Fibroblast of the aortic adventitia (primary cell): ENCODE data around the gene KCNH1. TPM values are rescaled to one million over a fixed set of nuclear protein-coding genes. Genes with fewer than 3 reads are reported as not detected.

ENCODE experiments used
- DNase-seq: peaks from one replicate; pipeline ENCODE4 v3.0.0-alpha.2; 2010; ENCODE audit warnings: low read depth
- H3K4me3 ChIP-seq: 2 replicates; pipeline ENCODE4 v1.5.1; 2011; ENCODE audit warnings: low read depth, mild to moderate bottlenecking, control low read depth, low read length, moderate library complexity
- total RNA-seq: library from RNA; depleted of rRNA; stranded (reverse); fragments of >200 nt; gene quantifications from 2 replicates; pipeline ENCODE4 v1.2.3, GENCODE V29; 2012; ENCODE audit warnings: low replicate concordance
- TF ChIP-seq, protein P1 (sequence below): IDR thresholded peaks from 2 replicates; pipeline ENCODE4 v1.5.1; 2011; ENCODE audit warnings: mild to moderate bottlenecking, low read length, control low read depth, inconsistent platforms; ENCODE audit not compliant: insufficient read depth

KCNH1 gene
- total RNA-seq, 1 donor = not detected

DNA sequence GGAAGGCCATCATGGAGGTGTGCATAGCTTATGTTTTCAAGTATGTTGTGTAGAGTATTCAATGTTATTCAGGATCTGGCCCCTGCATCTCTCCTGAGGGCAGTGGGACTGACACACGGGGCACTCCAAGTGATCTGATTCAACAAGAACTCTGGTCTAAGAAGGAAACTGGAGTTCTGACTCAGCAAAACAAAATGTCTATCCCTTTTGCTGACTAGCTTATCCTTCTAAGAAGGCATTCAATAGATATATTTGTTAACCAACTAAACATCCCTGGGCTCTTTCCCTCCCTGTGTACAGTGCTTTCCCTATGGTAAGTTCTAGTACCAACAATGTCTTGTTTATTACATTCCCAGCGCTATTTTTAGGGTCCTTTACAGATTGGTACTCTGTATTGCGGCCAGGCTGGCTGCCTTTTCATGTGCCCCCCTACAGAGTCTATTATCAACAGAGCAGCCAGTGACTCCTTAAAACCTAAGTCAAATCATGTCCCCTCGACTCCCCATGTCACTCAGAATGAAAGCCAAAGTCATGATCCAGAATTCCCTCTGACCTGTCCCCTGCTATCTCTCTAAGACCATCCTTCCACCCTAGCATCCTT, 304.9 kb downstream of the KCNH1 start:
- DNase-seq = no peak
- H3K4me3 ChIP-seq = no peak overlapping the region
- TF ChIP-seq, protein P1, sequence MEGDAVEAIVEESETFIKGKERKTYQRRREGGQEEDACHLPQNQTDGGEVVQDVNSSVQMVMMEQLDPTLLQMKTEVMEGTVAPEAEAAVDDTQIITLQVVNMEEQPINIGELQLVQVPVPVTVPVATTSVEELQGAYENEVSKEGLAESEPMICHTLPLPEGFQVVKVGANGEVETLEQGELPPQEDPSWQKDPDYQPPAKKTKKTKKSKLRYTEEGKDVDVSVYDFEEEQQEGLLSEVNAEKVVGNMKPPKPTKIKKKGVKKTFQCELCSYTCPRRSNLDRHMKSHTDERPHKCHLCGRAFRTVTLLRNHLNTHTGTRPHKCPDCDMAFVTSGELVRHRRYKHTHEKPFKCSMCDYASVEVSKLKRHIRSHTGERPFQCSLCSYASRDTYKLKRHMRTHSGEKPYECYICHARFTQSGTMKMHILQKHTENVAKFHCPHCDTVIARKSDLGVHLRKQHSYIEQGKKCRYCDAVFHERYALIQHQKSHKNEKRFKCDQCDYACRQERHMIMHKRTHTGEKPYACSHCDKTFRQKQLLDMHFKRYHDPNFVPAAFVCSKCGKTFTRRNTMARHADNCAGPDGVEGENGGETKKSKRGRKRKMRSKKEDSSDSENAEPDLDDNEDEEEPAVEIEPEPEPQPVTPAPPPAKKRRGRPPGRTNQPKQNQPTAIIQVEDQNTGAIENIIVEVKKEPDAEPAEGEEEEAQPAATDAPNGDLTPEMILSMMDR = no peak

DNA sequence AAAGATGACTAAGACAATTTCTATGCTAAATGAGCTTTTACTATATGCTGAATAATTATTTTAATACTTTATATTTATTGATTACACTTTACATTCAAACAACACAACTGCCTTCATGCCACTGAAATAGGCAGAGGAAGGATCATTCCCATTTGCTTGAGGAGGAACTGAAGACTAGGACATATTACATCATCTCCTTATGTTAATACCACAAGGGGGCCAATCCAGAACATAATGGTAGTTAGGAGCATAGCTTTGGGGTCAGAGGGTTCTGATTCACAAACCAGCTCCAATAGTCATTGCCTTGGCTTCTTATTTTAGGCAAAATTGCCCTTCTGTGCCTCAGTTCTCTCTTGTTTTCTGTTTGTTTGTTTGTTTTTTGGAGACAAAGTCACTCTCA, 306.5 kb downstream of the KCNH1 start:
- no peak overlapping the region for H3K4me3 ChIP-seq
- TF ChIP-seq, protein P1 = no peak
- no peak for DNase-seq

DNA sequence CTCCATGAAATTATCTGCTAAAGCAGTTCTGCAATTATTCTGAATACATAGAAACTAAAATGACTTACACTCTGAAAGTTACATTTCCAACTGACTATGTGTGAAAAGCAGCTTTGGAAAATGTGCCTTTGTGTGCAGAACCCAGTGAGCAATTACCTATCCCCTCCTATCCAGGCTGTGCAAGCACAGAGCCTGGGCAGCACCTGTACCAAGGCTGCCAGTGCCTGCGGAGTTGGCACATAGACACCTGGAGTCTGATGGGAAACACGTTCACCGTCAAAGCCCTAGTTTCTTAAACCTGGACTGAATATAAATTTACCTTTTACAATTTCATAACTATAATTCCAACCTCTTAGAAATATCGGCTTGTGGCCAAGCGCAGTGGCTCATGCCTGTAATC, 307.3 kb downstream of the KCNH1 start:
- TF ChIP-seq, protein P1 = no peak
- no peak for DNase-seq
- no peak overlapping the region for H3K4me3 ChIP-seq

DNA sequence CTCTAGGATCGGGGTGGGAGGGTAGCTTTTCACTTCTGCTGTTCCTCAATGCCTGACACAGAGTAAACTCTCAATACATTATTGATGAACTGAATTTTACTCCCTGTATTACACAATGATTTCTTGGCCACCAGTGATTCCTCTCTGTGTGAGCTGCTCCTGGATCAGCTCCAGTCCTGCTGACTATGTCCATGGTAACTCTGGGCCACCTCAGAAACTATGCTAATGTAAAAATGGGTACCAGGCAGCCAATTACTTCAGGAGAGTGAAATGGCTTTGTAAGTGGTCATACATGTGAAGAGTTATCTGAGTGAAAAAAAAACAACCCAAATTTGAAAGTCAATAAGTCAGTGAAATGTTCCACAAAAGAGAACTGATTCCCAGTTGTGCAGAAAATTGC, 311.0 kb downstream of the KCNH1 start:
- TF ChIP-seq, protein P1 = no peak
- DNase-seq = no peak
- no peak overlapping the region for H3K4me3 ChIP-seq

DNA sequence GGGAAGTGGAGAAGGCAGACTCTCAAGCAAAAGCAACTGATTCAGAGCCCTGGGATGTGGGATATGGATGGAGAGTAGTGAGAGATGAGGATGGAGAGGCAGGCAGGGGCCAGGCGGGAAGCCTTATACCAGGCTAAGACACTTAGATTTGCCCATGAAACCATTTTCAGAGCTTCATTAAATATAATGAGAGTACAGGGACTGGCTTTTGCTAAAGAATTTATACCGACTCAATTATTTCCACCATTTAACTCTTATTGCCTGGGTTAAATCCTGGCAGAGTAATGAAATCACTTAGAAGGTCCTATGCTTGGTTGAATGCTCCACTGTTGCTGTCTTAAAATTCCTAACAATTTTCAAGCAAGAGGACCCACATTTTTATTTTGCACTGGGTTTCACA, 311.7 kb downstream of the KCNH1 start:
- no peak overlapping the region for H3K4me3 ChIP-seq
- no peak for DNase-seq
- TF ChIP-seq, protein P1 = no peak

DNA sequence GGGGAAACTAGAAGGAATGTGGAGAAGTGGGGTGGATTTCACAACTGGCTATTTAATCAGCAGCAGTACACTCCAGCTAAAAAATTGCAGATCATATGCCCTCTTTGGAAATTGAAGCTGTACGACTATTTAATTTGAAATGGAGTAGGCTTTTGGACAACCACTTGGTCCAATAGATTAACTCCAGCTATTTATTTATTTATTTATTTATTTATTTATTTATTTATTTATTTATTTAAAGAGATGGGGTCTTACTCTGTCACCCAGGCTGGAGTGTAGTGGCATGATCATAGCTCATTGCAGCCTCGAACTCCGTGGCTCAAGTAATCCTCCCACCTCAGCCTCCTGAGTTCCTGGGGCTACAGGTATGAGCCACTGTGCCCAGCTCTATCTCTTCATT, 312.3 kb downstream of the KCNH1 start:
- TF ChIP-seq, protein P1 = no peak
- no peak for DNase-seq
- H3K4me3 ChIP-seq = no peak overlapping the region

DNA sequence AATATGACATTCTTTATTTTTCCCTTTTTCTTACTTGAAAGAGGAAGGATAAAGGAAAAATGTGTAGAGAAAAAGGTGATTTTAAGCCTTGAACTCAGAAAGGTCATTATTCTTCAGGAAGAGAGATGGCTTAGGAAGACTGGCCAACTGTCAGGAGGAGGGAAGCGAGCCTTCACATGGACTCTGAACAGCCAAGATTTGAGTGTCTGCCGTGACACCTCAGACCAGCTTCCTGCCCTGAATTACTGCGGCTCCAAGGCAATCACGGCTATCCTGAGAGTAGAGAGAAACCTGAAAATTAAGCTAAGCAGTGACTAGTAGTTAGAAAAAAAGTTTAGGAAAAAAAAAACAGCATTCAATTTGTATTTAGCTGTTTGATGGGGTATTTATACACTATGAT, 314.7 kb downstream of the KCNH1 start:
- no peak for DNase-seq
- TF ChIP-seq, protein P1 = no peak
- no peak overlapping the region for H3K4me3 ChIP-seq
